Tongue (tissue), 2 donors: ENCODE measurements around the gene FGF19. TPM values are rescaled to one million over a fixed set of nuclear protein-coding genes. Genes with fewer than 3 reads are reported as not detected.

Experiments
- DNase-seq: peaks from one replicate; pipeline ENCODE4 v3.0.0-alpha.2; 2015
- total RNA-seq: library from RNA; depleted of rRNA; stranded (reverse); fragments of >200 nt; gene quantifications from one replicate; pipeline ENCODE4 v1.2.3, GENCODE V29; 2014

FGF19 gene
- total RNA-seq, 1 donor from 2014 or later, result 1.8 TPM

DNA sequence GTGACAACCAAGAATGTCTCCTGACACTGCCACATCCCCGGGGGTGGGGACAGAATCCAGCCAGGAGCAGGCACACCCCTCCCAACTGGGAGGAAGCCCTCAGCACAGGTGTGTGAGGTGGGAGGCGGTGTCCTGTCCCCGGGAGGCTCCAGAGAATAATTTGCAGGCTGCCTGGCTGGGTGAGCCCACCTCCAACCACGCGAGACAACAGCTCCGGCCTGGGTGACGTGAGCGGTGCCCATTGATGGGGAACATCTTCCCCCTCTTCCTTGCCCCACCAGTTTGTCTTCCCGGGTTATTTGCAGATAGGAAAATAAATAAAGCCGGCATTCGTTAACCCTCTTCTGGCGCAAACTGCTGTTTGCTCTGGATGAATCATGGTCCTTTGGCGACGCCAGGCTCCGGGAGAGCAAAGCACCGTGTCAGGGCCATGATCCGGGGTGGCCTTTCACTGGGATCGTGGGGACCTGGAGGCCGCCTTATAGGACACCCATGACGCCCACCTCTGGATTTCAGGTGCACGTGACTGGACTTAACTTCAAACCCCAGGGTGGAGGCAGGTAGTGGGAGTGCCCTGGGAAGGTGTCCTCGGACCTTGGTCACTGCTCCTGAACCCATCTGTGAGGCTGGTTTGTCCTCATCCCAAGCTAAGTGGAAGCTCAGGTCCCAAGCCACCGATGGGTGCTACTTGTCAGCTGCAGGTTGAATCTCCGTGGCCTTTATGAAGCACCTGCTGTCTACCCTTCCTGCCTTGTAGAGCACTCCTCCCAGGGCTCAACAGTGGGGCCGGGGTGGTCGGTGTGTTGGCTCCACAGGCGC is 49.0 kb downstream of the FGF19 start:
- DNase-seq, result no peak

DNA sequence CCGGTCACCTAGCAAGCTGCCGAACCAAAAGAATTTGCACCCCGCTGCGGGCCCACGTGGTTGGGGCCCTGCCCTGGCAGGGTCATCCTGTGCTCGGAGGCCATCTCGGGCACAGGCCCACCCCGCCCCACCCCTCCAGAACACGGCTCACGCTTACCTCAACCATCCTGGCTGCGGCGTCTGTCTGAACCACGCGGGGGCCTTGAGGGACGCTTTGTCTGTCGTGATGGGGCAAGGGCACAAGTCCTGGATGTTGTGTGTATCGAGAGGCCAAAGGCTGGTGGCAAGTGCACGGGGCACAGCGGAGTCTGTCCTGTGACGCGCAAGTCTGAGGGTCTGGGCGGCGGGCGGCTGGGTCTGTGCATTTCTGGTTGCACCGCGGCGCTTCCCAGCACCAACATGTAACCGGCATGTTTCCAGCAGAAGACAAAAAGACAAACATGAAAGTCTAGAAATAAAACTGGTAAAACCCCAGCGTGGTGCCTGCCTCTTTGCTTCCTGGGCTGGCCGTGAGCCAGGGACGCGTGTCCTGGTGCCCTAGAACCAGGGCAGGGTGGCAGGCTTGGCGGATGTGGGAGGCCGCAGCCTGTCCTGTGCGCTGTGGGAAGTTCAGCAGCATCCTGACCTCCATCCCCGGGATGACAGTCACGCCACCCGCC is 49.7 kb downstream of the FGF19 start:
- no peak for DNase-seq

DNA sequence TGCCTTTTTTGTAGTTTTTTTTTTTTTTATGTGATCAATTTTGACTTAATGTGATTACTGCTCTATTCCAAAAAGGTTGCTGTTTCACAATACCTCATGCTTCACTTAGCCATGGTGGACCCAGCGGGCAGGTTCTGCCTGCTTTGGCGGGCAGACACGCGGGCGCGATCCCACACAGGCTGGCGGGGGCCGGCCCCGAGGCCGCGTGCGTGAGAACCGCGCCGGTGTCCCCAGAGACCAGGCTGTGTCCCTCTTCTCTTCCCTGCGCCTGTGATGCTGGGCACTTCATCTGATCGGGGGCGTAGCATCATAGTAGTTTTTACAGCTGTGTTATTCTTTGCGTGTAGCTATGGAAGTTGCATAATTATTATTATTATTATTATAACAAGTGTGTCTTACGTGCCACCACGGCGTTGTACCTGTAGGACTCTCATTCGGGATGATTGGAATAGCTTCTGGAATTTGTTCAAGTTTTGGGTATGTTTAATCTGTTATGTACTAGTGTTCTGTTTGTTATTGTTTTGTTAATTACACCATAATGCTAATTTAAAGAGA is 50.3 kb downstream of the FGF19 start:
- DNase-seq, result no peak

DNA sequence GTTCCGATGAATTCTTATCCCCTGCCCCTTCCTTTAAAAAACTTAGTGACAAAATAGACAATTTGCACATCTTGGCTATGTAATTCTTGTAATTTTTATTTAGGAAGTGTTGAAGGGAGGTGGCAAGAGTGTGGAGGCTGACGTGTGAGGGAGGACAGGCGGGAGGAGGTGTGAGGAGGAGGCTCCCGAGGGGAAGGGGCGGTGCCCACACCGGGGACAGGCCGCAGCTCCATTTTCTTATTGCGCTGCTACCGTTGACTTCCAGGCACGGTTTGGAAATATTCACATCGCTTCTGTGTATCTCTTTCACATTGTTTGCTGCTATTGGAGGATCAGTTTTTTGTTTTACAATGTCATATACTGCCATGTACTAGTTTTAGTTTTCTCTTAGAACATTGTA is 50.8 kb downstream of the FGF19 start:
- no peak for DNase-seq

DNA sequence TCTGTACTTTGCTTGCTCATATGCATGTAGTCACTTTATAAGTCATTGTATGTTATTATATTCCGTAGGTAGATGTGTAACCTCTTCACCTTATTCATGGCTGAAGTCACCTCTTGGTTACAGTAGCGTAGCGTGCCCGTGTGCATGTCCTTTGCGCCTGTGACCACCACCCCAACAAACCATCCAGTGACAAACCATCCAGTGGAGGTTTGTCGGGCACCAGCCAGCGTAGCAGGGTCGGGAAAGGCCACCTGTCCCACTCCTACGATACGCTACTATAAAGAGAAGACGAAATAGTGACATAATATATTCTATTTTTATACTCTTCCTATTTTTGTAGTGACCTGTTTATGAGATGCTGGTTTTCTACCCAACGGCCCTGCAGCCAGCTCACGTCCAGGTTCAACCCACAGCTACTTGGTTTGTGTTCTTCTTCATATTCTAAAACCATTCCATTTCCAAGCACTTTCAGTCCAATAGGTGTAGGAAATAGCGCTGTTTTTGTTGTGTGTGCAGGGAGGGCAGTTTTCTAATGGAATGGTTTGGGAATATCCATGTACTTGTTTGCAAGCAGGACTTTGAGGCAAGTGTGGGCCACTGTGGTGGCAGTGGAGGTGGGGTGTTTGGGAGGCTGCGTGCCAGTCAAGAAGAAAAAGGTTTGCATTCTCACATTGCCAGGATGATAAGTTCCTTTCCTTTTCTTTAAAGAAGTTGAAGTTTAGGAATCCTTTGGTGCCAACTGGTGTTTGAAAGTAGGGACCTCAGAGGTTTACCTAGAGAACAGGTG is 51.8 kb downstream of the FGF19 start:
- DNase-seq, result no peak

DNA sequence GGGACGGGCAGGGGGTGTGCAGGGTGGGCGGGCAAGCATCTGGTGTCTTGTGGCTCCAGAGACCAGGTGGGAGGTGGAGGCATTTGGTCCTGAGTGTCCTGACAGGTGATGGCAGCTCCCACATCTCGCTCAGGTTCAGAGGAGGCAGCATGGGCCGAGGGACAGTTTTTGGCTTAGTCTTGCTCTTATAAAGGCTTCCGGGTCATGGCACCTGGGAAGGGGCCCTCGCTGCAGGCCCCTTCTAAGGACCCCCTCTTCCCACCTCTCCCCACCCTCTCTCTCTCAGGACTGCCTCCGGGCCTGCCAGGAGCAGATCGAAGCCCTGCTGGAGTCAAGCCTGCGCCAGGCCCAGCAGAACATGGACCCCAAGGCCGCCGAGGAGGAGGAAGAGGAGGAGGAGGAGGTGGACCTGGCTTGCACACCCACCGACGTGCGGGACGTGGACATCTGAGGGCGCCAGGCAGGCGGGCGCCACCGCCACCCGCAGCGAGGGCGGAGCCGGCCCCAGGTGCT is 52.9 kb downstream of the FGF19 start:
- DNase-seq, result no peak

DNA sequence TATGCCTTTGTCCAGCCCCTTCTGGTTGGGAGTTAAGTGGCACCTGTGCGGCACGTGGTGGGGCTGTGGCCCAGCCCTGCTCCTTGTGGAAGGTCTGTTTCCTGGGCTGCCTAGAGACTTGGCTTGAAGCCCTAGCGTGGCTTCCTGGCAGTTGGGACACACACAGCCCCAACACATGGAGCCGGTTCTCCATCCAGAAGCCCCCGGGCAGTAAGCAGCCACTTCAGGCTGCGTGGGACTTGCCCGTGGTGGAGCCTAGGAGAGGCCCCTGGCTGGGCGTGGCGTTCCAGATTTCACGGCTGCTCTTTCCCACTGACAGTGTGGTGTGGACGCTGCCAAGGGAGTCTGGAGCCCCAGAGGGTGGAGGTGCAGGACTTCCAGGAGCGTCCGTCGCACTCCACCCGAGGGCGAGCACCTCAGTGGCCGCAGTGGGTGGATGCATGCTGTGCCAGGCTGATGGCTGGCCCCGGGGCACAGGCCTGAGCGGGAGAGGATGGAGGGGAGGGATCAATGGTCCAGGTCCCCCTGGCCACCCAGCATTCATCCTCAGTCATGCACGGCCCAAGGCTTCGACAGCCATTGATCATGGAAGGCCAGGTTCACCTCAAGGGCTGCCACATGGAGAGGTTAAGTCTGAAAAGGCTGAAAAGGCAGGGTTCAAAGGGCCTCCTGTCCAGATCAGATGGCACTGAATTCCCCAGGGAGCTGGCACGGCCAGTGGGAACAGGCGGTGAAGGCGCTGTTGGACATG is 53.6 kb downstream of the FGF19 start:
- DNase-seq, result no peak

DNA sequence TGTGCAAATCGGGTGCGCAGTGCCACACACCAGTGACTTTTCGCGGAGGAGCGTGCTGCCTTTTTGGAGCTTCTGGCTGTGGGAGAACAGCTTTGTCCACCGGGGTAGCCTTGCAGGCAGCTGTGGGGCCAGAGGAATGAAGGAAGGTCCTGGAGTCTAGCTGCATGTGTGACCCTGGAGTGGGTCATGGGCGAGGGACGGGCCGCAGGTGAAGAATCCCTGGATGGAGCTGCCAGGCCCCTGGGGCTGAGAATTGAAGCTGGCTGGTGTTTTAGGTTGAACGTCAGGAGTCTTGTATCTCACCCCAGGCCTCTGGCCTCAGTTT is 54.3 kb downstream of the FGF19 start:
- DNase-seq, result no peak

DNA sequence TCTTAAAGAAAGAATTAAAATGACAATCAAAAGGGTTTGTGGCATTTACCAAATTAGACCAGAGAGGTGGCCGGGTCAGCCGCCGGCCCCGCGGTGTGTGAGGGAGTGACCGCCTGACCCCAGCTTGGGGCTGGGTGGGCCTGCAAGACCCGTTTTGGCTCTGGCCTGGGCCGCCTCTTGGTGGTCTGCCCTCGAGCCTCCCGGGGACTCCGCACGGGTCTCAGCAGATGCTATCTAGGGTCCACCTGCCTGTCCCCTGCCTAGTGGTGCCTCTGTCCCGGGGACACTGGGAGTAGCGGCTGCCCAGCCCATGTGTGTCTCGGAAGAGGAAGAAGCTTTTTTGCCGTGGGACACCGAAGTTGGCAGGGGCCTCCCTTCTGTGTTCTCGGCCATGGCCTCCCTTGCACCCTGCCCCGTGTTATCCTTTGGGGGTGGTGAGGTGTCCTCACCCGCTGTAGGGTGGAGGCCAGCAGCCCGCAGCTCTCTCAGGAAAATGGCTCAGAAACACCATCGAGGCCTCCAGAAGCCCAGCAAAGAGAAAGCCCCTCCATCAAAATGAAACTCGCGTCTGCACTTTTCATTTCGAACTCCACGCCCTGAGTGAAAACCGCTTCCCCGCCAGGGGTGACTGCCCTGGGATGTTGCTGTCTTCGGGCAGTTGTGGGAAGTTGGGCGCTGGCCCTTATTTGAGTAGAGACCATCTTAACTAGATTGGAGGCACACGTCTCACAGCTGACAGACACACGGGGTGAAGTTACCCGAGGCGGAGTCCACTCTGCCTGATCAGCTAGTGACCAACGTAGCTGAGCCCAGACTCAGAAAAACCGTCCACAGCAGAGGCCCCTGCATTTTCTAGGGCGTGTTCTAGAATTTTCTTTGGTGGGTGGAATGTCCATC is 54.9 kb downstream of the FGF19 start:
- no peak for DNase-seq

Other genes with a start within 250 kb of the FGF19 start
- gene LINC01488, start 222.4 kb downstream of the FGF19 start, total RNA-seq, result not detected
- gene CCND1, start 62.9 kb downstream of the FGF19 start, total RNA-seq, result 135 TPM
- gene LTO1, start 28.7 kb downstream of the FGF19 start, total RNA-seq, result 11.5 TPM
- gene FGF4, start 71.3 kb upstream of the FGF19 start, total RNA-seq, result not detected
- not detected for gene FGF3, start 115.4 kb upstream of the FGF19 start, total RNA-seq